ENCODE measurements around the gene HSD17B14. TPM values are rescaled to one million over a fixed set of nuclear protein-coding genes. Genes with fewer than 3 reads are reported as not detected.
A peak's percentile ranks its signal among the peaks of the same experiment; 100 is the strongest.
"Not testable (repeated sequence)": the region's sequence is repeated elsewhere in the genome, so short reads cannot be mapped to it uniquely, and the experiment has no call there.

Gene HSD17B14
- 3.4 TPM for total RNA-seq
- polyA plus RNA-seq = 18.6 TPM

GRCh38 chr19:48836089-48837017, at the start of gene HSD17B14:
TSS of gene HSD17B14 (minus strand) at chr19:48836491. CDS start at chr19:48836411, 80 bp downstream.
- DNase-seq (ENCODE audit: extremely low spot score) = no peak
- Histone ChIP-seq H3K36me3 (ENCODE audit: insufficient read depth) (no peaks in the 10 kb centered on the region), H3K4me1 (ENCODE audit: insufficient read depth) (peaks cover 2% of the 10 kb centered on the region), H3K27ac (ENCODE audit: low read depth) (peak within 1 kb of the TSS; percentile 83), H3K4me3 (ENCODE audit: low read depth, low read length) (peak within 1 kb of the TSS; percentile 41)
- 3% methylated on average over 35 of the region's 35 CpGs for WGBS

DNA sequence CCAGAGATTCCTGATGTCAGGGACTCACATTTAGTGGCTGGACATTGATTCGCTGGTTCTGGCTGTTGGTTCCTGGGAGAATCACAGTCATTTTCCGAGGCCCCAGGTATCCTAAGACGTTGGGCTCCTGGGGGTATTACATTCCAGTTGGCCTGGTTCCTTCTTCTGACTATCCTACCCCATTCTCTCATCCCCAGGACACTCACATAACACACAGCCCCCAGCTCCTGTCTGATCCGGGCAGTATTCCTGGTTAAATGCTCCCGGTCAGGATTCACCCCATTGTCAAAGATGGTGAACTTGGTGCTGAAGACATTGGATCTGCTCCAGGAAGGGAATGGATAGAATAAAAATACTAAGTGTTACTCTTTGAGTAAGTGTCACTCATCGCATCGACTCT, 47.4 kb upstream of the HSD17B14 start:
- Histone ChIP-seq H3K27ac (ENCODE audit: low read depth) (no peak overlapping the region), H3K4me1 (ENCODE audit: insufficient read depth) (no peaks in the 10 kb centered on the region), H3K36me3 (ENCODE audit: insufficient read depth) (no peaks in the 10 kb centered on the region), H3K4me3 (ENCODE audit: low read depth, low read length) (no peak overlapping the region)
- 95% methylated on average over 7 of the region's 7 CpGs for WGBS
- DNase-seq (ENCODE audit: extremely low spot score) = no peak

- H3K4me3 ChIP-seq (ENCODE audit: low read depth, low read length) = no peak overlapping the region
- no peak for DNase-seq (ENCODE audit: extremely low spot score)
- WGBS = 86% methylated on average over 30 of the region's 30 CpGs
- peaks cover 2% of the 10 kb centered on the region for H3K4me1 ChIP-seq (ENCODE audit: insufficient read depth)
- no peak overlapping the region for H3K27ac ChIP-seq (ENCODE audit: low read depth)
- H3K36me3 ChIP-seq (ENCODE audit: insufficient read depth) = no peaks in the 10 kb centered on the region
Observed at GRCh38 chr19:48881741-48882657, 45.7 kb upstream of the HSD17B14 start.

- 84% methylated on average over 9 of the region's 9 CpGs for WGBS
- not testable (repeated sequence) for H3K36me3 ChIP-seq (ENCODE audit: insufficient read depth); H3K4me1 ChIP-seq (ENCODE audit: insufficient read depth); H3K4me3 ChIP-seq (ENCODE audit: low read depth, low read length); H3K27ac ChIP-seq (ENCODE audit: low read depth); DNase-seq (ENCODE audit: extremely low spot score)
Observed at GRCh38 chr19:48879696-48880095, 43.4 kb upstream of the HSD17B14 start.

DNA sequence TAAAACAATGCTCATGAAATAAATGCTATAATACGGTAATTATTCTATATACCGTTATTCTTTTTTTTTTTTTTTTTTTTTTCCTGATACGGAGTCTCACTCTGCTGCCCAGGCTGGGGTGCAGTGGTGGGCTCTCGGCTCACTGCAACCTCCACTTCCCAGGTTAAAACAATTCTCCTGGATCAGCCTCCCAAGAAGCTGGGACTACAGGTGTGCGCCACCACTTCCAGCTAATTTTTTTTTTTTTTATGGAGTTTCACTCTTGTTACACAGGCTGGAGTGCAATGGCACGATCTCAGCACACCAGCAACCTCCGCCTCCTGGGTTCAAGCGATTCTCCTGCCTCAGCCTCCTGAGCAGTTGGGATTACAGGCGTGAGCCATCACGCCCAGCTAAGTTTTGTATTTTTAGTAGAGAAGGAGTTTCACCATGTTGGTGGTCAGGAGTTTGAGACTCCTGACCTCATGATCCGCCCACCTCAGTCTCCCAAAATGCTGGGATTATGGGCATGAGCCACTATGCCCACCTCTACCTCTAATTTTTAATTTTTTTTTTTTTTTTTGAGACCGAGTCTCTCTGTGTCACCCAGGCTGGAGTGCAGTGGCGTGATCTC, 42.8 kb upstream of the HSD17B14 start:
- no peak for DNase-seq (ENCODE audit: extremely low spot score)
- peaks cover 2% of the 10 kb centered on the region for H3K4me1 ChIP-seq (ENCODE audit: insufficient read depth)
- H3K27ac ChIP-seq (ENCODE audit: low read depth) = no peak overlapping the region
- WGBS = 86% methylated on average over 13 of the region's 13 CpGs
- H3K36me3 ChIP-seq (ENCODE audit: insufficient read depth) = no peaks in the 10 kb centered on the region
- no peak overlapping the region for H3K4me3 ChIP-seq (ENCODE audit: low read depth, low read length)

GRCh38 chr19:48878196-48879024, 42.1 kb upstream of the HSD17B14 start:
- Histone ChIP-seq H3K36me3 (ENCODE audit: insufficient read depth) (no peaks in the 10 kb centered on the region), H3K4me3 (ENCODE audit: low read depth, low read length) (no peak overlapping the region), H3K27ac (ENCODE audit: low read depth) (no peak overlapping the region), H3K4me1 (ENCODE audit: insufficient read depth) (peaks cover 2% of the 10 kb centered on the region)
- 58% methylated on average over 11 of the region's 11 CpGs for WGBS
- DNase-seq (ENCODE audit: extremely low spot score) = no peak

DNA sequence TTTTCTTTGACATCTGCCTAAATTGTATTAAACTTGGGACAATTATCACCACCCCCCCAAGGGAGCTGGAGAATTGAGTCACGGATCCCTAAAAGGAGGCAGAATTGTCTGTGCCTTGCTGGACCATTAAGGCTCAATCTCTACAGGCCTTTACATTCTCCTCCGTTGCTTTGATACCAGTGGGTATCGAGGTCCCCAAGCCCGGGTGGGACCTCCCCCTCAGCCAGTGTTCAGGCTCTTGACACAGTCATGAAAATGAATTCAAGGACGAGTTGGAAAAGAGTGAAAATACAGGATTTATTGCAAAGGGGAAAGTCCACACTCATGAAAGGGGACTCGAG, 41.5 kb upstream of the HSD17B14 start:
- Histone ChIP-seq H3K27ac (ENCODE audit: low read depth) (no peak overlapping the region), H3K4me1 (ENCODE audit: insufficient read depth) (peaks cover 3% of the 10 kb centered on the region), H3K36me3 (ENCODE audit: insufficient read depth) (no peaks in the 10 kb centered on the region), H3K4me3 (ENCODE audit: low read depth, low read length) (no peak overlapping the region)
- DNase-seq (ENCODE audit: extremely low spot score) = no peak
- WGBS = 84% methylated on average over 6 of the region's 6 CpGs

DNA sequence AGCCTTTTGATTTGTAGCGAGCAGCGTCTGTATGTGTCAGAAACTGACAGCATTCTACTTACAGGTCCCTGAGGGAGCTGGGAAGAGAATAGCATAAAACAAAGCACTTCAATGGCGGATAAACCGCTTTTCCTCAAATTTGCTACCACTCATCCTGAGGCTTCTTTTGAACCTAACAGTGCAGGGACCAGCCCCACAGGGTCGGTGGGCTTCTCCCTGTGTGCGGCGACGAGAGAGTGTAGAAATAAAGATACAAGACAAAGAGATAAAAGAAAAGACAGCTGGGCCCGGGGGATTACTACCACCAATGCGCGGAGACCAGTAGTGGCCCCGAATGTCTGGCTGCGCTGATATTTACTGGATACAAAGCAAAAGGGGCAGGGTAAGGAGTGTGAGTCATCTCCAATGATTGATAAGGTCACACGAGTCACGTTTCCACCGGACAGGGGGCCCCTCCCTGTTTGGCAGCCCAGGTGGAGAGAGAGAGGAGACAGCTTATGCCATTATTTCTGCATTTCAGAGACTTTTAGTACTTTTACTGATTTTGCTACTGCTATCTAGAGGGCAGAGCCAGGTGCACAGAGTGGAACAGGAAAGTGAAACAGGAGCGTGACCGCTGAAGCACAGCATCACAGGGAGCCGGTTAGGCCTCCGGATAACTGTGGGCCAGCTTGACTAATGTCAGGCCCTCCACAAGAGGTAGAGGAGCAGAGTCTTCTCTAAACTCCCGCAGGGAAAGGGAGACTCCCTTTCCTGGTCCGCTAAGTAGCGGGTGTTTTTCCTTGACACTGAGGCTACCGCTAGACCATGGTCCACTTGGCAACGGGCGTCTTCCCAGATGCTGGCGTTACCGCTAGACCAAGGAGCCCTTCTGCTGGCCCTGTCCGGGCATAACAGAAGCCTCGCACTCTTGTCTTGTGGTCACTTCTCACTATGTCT, 40.0 kb upstream of the HSD17B14 start:
- H3K36me3 ChIP-seq (ENCODE audit: insufficient read depth); H3K4me1 ChIP-seq (ENCODE audit: insufficient read depth); H3K27ac ChIP-seq (ENCODE audit: low read depth); DNase-seq (ENCODE audit: extremely low spot score); H3K4me3 ChIP-seq (ENCODE audit: low read depth, low read length): not testable (repeated sequence)
- 63% methylated on average over 30 of the region's 30 CpGs for WGBS

DNA sequence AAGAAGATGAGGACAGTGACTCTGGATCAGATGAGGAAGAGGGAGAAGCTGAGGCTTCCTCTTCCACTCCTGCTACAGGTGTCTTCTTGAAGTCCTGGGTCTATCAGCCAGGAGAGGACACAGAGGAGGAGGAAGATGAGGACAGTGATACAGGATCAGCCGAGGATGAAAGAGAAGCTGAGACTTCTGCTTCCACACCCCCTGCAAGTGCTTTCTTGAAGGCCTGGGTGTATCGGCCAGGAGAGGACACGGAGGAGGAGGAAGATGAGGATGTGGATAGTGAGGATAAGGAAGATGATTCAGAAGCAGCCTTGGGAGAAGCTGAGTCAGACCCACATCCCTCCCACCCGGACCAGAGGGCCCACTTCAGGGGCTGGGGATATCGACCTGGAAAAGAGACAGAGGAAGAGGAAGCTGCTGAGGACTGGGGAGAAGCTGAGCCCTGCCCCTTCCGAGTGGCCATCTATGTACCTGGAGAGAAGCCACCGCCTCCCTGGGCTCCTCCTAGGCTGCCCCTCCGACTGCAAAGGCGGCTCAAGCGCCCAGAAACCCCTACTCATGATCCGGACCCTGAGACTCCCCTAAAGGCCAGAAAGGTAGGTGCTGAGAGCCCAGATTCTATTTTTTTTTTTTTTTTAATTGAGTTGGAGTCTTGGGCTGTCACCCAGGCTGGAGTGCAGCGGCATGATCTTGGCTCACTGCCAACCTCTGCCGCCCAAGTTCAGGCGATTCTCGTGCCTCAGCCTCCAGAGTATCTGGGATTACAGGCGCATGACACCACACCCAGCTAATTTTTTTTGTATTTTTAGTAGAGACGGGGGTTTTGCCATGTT, 38.2 kb upstream of the HSD17B14 start:
- no peak for DNase-seq (ENCODE audit: extremely low spot score)
- Histone ChIP-seq H3K4me3 (ENCODE audit: low read depth, low read length) (peak overlapping the region; percentile 77), H3K4me1 (ENCODE audit: insufficient read depth) (peaks cover 5% of the 10 kb centered on the region), H3K36me3 (ENCODE audit: insufficient read depth) (no peaks in the 10 kb centered on the region), H3K27ac (ENCODE audit: low read depth) (peak overlapping the region; percentile 82)
- WGBS = 9% methylated on average over 17 of the region's 17 CpGs

- Histone ChIP-seq H3K4me3 (ENCODE audit: low read depth, low read length) (peak overlapping the region; percentile 77), H3K27ac (ENCODE audit: low read depth) (peak overlapping the region; percentile 100), H3K4me1 (ENCODE audit: insufficient read depth) (peaks cover 5% of the 10 kb centered on the region), H3K36me3 (ENCODE audit: insufficient read depth) (no peaks in the 10 kb centered on the region)
- WGBS = 26% methylated on average over 14 of the region's 14 CpGs
- DNase-seq (ENCODE audit: extremely low spot score) = no peak
Observed at GRCh38 chr19:48873476-48874302, 37.4 kb upstream of the HSD17B14 start.
